Hypothalamus (tissue), 51 donors: ENCODE results near the gene EDN1.

ENCODE experiments used
- DNase-seq, 51 donors: peaks; one replicate each; lab custom pipeline; 2025; lab: John Stamatoyannopoulos, UW

EDN1 gene

DNA sequence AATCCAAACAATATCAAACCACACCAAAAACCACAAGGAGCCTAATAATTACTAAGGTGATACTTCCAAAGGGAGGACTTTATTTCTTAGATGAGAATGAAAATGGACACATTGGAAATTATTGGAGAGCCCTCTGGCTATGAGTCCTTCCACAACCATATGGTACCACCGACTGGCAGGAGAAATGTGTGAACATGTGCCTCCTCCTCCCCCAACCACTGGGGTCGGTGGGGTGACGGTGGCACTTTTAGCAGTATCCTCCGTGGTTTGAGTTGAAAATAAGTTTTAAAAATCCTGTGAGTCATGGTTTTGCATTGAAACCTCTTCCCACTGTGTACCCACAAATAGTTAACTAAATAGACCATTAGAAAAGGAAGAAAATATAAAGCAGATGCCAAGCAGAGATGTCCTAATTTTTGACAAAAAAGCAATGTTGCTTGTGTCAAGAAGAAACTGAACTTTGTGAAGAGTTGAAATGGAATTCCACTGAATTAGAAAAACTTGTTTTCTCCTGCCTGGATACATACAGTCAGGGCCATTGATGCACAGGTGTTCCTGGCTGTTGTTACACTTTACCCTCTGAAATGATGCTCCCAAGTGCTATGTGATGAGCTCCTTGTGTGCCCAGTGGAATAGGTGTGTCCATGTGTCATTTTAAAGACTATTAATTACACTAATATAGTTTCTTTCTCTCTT is 3.2 kb downstream of the EDN1 start:
- no peak for DNase-seq

DNA sequence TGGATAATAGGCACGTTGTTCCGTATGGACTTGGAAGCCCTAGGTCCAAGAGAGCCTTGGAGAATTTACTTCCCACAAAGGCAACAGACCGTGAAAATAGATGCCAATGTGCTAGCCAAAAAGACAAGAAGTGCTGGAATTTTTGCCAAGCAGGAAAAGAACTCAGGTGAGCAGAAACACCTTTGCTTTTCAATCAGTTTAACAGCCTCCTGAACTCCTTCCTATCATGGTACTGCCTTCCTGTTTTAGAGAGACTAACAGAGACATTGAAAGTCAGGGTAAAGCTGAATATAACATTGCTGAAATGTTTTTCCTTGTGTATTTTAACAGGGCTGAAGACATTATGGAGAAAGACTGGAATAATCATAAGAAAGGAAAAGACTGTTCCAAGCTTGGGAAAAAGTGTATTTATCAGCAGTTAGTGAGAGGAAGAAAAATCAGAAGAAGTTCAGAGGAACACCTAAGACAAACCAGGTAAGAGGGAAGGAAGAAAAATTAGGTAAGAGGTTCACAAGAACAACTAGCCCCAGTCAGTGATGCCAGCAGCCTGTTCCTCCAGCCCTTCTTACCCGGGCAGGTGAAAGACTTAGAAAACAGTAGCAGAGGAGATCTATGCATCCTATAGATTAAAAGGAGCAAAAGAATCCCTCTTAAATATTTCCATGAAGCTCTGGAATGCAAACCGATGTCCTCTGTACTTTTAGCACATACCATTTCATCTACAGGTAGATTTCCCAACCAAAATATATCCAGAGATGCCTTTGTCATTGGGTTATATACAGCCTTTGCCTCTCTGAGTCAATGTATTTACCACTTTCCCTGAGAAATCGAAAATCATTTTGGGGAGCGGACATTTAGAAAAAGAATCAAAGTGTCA is 4.0 kb downstream of the EDN1 start:
- no peak for DNase-seq

DNA sequence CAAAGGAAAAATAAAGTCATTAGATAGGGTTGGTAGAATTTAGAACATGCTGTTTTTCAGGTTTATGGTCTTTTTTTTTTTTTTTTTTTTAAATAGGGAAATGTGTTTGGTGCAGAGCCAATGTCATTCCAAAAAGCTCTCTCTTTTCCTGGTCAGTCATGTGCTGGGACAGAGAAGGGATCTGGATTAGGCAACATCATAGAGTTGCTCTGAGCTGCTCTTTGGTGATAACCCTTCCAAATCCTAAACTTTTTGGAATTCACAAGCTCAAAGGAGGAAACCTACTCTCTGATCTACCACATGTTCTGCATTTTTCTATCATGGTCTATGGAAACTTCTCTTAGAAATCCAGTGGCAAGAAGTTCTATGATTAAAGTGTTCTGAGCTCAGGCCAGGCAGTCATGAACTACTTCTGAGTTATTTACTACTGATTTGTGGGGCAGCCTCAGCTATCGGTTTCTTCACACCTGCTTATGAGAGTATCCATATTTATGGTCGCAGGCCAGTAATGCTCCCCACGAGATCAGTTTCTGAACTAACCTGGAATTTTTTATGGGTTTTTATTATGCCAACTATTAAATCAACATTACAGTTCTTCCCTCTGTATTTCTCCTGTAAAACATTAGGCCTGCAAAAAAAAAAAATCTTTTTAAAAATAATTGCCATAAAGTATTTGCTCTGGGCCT is 4.8 kb downstream of the EDN1 start:
- DNase-seq, result no peak

GRCh38 chr6:12295558-12296254 is 5.5 kb downstream of the EDN1 start:
- DNase-seq, result no peak

GRCh38 chr6:12296255-12296573 is 6.1 kb downstream of the EDN1 start:
- no peak for DNase-seq

DNA sequence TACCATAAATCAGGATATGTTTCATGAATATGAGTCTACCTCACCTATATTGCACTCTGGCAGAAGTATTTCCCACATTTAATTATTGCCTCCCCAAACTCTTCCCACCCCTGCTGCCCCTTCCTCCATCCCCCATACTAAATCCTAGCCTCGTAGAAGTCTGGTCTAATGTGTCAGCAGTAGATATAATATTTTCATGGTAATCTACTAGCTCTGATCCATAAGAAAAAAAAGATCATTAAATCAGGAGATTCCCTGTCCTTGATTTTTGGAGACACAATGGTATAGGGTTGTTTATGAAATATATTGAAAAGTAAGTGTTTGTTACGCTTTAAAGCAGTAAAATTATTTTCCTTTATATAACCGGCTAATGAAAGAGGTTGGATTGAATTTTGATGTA is 6.4 kb downstream of the EDN1 start:
- no peak for DNase-seq

DNA sequence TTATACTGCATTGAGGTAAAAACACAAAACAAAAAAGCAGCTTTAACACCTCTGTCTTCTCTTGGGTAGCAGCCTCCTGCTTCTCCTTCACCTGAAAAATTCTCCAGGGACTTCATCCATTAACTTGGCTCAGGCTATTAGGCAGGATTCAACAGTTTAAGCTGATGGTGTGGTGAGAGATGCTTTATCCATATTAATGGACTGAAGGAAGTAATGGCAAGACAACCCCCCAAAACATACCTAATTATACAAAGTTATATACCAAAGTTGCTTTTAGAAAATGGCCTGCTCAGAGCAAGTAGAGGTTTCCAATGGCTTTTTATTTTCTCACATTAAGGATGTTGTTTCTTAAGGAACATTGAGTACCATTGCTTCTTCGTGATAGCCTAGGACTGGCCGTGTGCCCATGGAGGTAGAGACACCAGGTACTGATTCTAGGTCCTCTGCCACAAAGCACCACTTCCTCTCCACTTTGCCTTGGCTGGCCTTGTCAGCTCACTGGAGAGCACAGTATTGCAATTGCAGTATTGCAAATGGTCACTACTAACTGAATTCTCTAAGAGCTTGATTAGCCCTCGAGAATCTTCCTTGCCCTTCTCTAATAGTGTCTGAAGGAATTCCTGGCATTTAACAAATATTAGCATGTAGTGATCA is 7.3 kb downstream of the EDN1 start:
- DNase-seq, result no peak

DNA sequence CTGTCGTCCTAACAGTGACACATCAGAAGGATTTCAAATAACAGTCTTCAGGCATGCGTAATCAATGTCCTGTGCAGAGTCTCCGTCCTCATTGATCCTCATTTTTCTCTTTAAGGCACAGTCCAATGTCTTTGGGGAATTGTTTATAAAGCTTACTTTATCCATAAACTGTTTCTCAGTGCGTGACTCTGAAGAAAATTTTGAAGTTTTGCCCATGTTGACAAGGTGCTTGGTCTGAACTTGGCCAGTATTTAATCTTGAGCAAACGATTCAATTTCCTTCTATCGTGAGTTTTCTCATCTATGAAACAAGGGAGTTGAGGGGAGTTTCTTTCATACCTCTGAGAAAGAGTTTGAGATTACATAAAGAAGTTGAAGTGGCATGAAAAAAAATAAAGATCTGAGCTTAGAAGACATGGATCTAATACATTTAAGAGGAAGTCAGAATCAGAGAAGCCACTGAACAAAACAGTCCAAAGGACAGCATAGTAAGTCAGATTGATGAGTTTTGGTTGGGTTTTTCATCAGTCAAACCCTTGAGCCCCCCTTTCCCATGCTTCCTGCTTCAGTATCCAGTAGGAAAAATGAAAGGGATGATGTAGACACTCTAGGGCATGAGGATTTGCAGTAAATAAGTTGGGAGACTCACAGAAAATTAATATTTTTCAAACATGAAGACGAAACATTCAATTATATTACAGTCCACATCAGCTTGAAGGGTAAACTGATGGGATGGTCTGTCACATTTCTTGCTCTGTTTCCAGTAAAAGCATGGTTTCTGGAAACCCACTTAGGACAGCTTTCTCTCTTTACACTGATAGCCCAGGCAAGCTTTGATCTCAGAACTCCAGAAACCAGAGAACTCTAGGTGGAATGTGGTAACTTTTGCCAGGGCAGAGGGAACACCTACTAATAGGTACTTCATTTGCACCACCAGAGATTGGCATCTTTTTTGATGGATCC is 8.1 kb downstream of the EDN1 start:
- DNase-seq, result no peak

DNA sequence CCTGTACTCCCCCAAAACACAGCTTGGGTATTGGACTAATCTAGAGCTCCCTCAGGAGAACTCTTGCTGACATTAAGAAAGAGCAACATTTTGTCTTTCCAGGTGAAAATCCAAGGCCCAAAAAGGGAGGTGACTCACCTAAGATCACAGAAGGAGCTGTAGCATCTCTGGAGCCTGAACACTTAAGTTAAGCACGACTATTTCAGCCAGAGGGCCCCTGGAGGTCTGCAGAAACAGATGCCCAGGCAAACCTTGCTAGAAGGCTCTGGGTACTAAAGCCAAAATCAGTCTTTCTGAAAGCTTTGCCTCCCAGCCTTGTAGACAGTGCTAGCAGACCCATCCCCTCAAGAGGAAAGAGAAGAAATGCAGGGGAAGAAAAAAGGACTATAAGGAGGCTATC is 8.8 kb downstream of the EDN1 start:
- DNase-seq, result no peak

DNA sequence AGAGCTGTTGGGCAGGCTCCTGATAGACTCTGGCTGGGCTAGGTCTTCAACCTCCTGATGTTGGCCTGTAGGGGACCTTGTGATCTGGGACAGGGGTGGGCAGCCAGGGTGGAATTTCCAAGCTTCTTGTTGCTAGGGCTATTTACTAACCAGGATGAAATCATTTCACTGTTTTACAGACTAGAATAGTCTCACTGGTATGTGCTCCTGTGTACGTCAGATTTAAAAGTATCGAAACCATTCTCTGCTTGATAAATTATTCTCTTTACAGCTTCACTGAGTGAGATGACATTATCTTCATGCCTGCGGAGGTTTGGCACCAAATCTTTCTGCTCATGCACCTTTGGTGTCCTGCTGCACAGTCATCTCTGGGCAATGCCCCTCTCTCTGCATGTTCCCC is 10.9 kb downstream of the EDN1 start:
- DNase-seq, result no peak

DNA sequence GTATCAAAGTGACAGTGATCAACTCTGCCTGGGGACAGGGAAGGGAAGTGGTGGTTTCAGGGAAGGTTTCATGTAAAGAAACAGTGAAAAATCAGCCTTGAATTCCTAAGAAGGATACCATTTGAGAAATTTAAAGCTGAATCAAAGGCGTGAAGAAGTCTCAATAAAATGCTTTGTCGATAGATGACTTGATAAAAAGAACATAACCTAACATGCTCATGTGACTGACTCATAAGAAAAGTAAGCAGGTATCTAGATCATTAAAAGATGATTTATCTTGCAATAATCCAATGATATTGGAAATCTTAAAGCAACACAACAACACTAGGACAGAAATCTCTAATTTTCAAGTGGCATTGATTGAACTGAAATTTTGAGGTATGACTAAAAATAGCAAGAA is 14.3 kb downstream of the EDN1 start:
- no peak for DNase-seq

DNA sequence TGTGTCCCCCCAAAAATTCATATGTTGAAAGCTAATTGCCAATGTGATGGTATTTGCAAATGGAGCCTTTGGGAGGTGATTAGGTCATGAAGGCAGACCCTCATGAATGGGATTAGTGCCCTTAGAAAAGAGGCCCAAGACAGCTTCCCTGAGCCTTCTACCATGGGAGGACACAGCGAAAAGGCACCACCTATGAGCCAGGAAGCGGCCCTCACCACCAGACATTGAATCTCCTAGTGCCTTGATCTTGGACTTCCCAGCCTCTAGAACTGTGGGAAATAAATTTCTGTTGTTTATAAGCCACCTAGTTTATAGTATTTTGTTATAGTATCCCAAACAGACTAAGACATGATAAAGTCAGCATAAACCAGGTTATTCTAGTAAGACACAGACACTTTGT is 18.9 kb downstream of the EDN1 start:
- DNase-seq, result no peak

DNA sequence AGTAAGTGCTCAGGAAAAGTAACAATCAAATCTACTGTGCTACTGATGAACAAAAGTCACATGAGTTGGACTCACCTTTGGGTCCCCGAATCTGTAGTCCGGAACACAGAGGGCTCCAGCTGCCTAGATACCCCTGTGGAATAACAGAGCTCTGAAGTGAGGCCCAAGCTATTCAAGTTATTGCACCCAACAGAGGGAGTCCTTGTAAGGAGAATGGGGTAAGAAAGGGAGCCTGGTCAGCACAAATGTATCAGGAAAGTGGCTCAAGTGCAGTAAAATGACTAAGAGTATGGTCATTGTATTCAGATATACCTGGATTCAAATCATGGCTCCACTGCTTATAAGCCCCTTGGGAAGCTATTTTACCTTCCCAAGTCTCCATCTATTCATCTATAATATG is 20.9 kb downstream of the EDN1 start:
- no peak for DNase-seq

GRCh38 chr6:12312736-12313135 is 22.6 kb downstream of the EDN1 start:
- no peak for DNase-seq

DNA sequence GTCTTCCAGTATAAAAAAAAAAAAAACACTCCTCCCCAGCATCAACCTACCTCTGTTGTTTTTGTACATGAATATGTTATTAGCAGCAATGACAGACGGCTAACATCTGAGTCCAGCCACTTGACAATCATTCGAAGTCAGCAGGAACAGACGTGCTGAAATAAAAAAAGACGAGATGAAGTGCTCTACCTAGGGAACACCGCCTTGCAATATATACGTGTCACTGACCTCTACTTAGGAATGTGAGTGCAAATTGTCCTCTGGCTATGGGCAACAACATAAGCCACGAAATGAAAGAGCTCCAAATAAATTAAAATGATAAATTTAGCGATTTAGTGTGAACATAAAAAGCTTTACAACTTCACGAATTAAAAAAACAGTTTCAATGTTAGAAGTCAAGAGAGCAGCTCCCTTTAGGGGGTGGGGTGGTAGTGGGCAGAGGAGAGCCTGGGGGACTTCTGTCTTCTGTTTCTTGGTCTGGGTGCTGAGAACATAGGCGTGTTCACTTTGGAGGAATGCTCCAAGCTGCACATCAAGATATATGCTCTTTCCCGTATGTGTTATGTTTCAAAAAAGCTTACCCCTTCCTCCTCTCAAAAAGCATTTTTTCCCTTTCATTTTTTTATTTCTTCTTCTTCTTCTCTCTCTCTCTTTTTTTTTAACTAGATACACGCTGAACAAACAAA is 23.3 kb downstream of the EDN1 start:
- DNase-seq, result no peak

DNA sequence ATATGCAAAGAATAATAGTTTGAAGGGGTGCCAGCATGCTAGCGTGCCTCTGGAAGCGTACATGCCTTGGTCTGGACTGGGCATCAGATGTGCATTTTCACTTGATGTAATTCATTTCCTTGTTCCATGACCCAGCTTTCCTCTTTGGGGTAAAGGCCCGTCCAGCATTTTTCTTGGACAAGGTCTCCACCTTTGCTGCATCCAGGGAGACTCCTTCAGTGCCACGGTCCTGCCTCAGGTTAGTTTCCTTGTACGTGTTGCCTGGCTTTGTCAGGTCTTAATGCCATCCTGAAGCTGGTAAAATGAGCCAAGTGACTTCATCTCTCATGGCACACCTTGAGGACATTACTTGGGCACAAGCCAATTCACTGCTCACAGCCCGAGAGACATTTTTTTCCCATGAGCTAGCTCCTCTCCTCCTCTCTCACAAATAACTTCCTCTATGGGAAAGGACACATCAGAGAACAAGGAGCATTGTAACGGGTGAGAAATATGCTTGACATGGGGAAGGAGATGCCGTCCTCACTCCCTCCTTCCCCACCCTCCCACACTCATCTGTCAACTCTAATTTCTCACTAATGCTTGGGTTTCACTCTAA is 23.9 kb downstream of the EDN1 start:
- DNase-seq, result no peak

DNA sequence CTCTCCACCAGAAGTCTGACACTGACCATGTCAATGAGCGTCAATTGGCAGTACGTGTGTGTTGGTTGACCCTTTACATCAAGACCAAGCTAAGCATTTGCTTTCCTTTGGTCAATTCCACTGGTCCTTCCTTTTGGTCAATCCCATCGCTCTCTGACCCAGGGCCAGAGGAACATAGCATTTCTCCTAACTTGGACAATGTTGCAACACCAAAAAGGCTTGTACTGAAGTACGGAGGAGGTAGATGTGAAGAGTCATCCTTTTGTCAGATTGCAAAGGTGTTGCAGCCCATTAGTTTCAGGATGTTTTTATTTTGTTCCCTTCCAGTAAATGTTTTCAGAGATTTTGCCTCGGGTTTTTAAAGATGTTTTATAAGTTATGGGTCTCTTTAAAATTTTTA is 24.6 kb downstream of the EDN1 start:
- no peak for DNase-seq

- no peak for DNase-seq
Measured at GRCh38 chr6:12315292-12316081, 25.3 kb downstream of the EDN1 start.
